NCI-H446 treated with DMSO at 0.1 percent for 48 hours (cell line): Measurements from ENCODE around the gene PEAR1.

Experiments
- DNase-seq: peaks from one replicate; lab custom pipeline; 2025; lab: John Stamatoyannopoulos, UW

PEAR1 gene

GRCh38 chr1:156963621-156964020 lies 70.1 kb downstream of the PEAR1 start:
- DNase-seq = no peak

- no peak for DNase-seq
These were observed 70.9 kb downstream of the PEAR1 start for GRCh38 chr1:156964441-156964840.
